Suprapubic skin (tissue), 4 donors: ENCODE measurements around the gene SP2.

Experiments
- EP300 ChIP-seq: sonication (generic); formaldehyde crosslinking; IDR thresholded peaks from one replicate; pipeline ENCODE4 v1.6.1; 2017; ENCODE audit warnings: antibody characterized with exemption
- POLR2A ChIP-seq, 2 donors: fragments of 450-650 bp; IDR thresholded peaks; one replicate each; pipeline ENCODE4 v1.6.1; 2017; ENCODE audit warnings: antibody characterized with exemption in 2 of 2, mild to moderate bottlenecking in 2 of 2, moderate library complexity in 2 of 2
- POLR2AphosphoS5 ChIP-seq, 3 donors: sonication (generic); formaldehyde crosslinking; IDR thresholded peaks; one replicate each; pipeline ENCODE4 v1.6.1; 2017; ENCODE audit warnings: antibody characterized with exemption in 3 of 3
- TF ChIP-seq, protein P1 (sequence below), 2 donors: fragments of 200-600 bp in 1 of 2; fragments of 450-650 bp in 1 of 2; sonication (generic) in 1 of 2; IDR thresholded peaks; one replicate each; pipeline ENCODE4 v1.5.1; 2016 to 2019; ENCODE audit warnings: antibody characterized with exemption in 2 of 2, mild to moderate bottlenecking in 1 of 2, moderate library complexity in 1 of 2

DNA sequence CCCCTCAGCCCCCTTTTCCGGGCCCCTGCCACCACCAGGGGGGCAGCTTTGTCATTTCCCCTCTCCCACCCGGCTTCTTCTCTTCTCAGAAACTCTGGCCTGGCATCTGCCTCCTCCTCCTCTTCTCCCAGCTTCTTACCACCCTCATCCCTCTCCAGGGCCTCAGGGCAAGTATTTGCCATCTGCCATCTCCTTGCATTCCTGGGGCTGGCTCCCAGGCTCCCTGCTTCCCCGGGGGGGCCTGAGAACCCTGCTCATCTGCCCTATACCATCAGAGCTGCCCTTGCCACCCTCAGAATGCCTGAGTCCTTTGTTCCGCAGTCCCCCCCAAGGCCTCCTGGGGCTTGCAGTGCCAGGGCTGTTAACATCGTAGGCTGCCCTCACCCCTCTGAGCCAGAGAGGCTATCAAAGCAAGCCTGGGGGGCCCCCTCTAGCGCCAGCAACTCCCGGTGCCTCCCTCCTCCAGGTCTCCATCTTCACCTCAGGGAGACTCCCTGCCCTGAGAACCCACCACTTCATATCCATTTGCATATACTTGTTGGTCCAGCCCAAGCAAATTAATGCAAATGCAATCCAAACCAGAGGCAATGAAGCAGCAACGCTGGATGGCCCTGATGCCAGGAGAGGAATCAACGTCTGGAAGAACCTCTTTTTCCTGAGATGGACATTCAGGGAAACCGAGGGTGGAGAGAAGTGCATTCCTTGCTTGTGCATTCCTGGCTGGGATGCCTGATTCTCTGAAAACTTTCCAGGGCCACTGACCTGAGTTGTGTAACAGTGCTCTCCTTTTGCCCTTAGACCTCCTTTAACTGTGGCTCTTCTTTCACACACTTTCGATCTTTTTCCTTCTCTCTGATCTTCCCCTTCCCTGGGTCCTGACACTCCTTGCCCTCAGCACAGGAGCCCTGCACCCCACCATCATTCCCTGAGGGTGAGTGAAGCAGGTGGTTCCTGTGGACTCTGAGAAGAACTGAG, 20.7 kb upstream of the SP2 start:
- no peak for TF ChIP-seq POLR2AphosphoS5 (IDR thresholded peaks at IDR 0.05)
- no peak for TF ChIP-seq EP300
- TF ChIP-seq POLR2A (IDR thresholded peaks at IDR 0.05) = no peak
- TF ChIP-seq, protein P1, sequence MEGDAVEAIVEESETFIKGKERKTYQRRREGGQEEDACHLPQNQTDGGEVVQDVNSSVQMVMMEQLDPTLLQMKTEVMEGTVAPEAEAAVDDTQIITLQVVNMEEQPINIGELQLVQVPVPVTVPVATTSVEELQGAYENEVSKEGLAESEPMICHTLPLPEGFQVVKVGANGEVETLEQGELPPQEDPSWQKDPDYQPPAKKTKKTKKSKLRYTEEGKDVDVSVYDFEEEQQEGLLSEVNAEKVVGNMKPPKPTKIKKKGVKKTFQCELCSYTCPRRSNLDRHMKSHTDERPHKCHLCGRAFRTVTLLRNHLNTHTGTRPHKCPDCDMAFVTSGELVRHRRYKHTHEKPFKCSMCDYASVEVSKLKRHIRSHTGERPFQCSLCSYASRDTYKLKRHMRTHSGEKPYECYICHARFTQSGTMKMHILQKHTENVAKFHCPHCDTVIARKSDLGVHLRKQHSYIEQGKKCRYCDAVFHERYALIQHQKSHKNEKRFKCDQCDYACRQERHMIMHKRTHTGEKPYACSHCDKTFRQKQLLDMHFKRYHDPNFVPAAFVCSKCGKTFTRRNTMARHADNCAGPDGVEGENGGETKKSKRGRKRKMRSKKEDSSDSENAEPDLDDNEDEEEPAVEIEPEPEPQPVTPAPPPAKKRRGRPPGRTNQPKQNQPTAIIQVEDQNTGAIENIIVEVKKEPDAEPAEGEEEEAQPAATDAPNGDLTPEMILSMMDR (IDR thresholded peaks at IDR 0.05) = no peak
